Breast epithelium (tissue), 4 donors: ENCODE data around the gene NANOGP8. TPM values are rescaled to one million over a fixed set of nuclear protein-coding genes. Genes with fewer than 3 reads are reported as not detected.

Experiments used
- DNase-seq, 2 donors: peaks; one replicate each; pipeline ENCODE4 v3.0.0-alpha.2; 2019; ENCODE audit warnings: low spot score in 2 of 2
- H3K27ac ChIP-seq, 2 donors: fragments of 200-600 bp; sonication (generic) in 1 of 2; one replicate each; pipeline ENCODE4 v1.5.1; 2016 to 2019; ENCODE audit warnings: mild to moderate bottlenecking in 1 of 2
- H3K27me3 ChIP-seq, 2 donors: fragments of 200-600 bp; sonication (generic) in 1 of 2; one replicate each; pipeline versions ENCODE4 v1.5.1 to v1.6.0; 2017 to 2019; ENCODE audit warnings: control low read depth in 1 of 2, mild to moderate bottlenecking in 1 of 2
- H3K36me3 ChIP-seq: fragments of 200-600 bp; one replicate; pipeline ENCODE4 v1.5.1; 2019
- H3K4me1 ChIP-seq, 2 donors: fragments of 200-600 bp; sonication (generic); one replicate each; pipeline ENCODE4 v1.5.1; 2016 to 2019; ENCODE audit warnings: control low read depth in 1 of 2
- H3K4me3 ChIP-seq, 3 donors: fragments of 200-600 bp; sonication (generic); 1 replicate in 2 of 3; 2 replicates in 1 of 3; pipeline ENCODE4 v1.5.1; 2016 to 2019; ENCODE audit warnings: mild to moderate bottlenecking in 3 of 3, moderate library complexity in 2 of 3
- H3K9me3 ChIP-seq, 2 donors: fragments of 200-600 bp; sonication (generic) in 1 of 2; one replicate each; pipeline ENCODE4 v1.5.1; 2016 to 2019; ENCODE audit warnings: control low read depth in 1 of 2
- CTCF ChIP-seq, 3 donors: fragments of 450-650 bp; IDR thresholded peaks; one replicate each; pipeline ENCODE4 v1.5.1; 2016 to 2017; ENCODE audit warnings: antibody characterized with exemption in 3 of 3, mild to moderate bottlenecking in 3 of 3, moderate library complexity in 3 of 3
- POLR2A ChIP-seq: fragments of 450-650 bp; IDR thresholded peaks from one replicate; pipeline ENCODE4 v1.6.1; 2016; ENCODE audit warnings: antibody characterized with exemption, mild to moderate bottlenecking, moderate library complexity
- POLR2AphosphoS5 ChIP-seq, 3 donors: sonication (generic); formaldehyde crosslinking; IDR thresholded peaks; one replicate each; pipeline ENCODE4 v1.6.1; 2017; ENCODE audit warnings: antibody characterized with exemption in 3 of 3
- intact Hi-C: fragments of 100-400 bp; cut with DNase I; formaldehyde crosslinking; loops from one replicate; pipeline ENCODE4 v1.15.1; 2023; ENCODE audit warnings: low total_unique reads
- total RNA-seq, 3 donors: library from RNA; depleted of rRNA; stranded (reverse); fragments of >200 nt; gene quantifications; one replicate each; pipeline ENCODE4 v1.1.0, GENCODE V29; 2016

Gene NANOGP8
- total RNA-seq, 3 donors from 2014 or later: 1.1 to 1.3 (median 1.3) TPM

GRCh38 chr15:35098737-35099136 is 13.6 kb upstream of the NANOGP8 start:
- intact Hi-C loops: no loop called here
- no peak for DNase-seq
- Histone ChIP-seq H3K27me3 (no peaks in the 10 kb centered on the region), H3K9me3 (no peaks in the 10 kb centered on the region), H3K4me1 (no peaks in the 10 kb centered on the region), H3K4me3 (no peak overlapping the region), H3K36me3 (no peaks in the 10 kb centered on the region), H3K27ac (no peak overlapping the region)
- no peak for TF ChIP-seq POLR2A
- no peak for TF ChIP-seq CTCF (IDR thresholded peaks at IDR 0.05)
- TF ChIP-seq POLR2AphosphoS5 (IDR thresholded peaks at IDR 0.05): no peak

- intact Hi-C loops: no loop called here
- Histone ChIP-seq H3K27me3 (no peaks in the 10 kb centered on the region), H3K27ac (no peak overlapping the region), H3K4me3 (no peak overlapping the region), H3K4me1 (no peaks in the 10 kb centered on the region), H3K36me3 (no peaks in the 10 kb centered on the region), H3K9me3 (no peaks in the 10 kb centered on the region)
- TF ChIP-seq POLR2A: no peak
- no peak for TF ChIP-seq POLR2AphosphoS5 (IDR thresholded peaks at IDR 0.05)
- TF ChIP-seq CTCF (IDR thresholded peaks at IDR 0.05): no peak
- no peak for DNase-seq
Measured at GRCh38 chr15:35095941-35096340, 10.8 kb upstream of the NANOGP8 start.

- Histone ChIP-seq H3K9me3 (no peaks in the 10 kb centered on the region), H3K4me1 (no peaks in the 10 kb centered on the region), H3K27me3 (no peaks in the 10 kb centered on the region), H3K4me3 (no peak overlapping the region), H3K36me3 (no peaks in the 10 kb centered on the region), H3K27ac (no peak overlapping the region)
- intact Hi-C loops: no loop called here
- DNase-seq: no peak
- TF ChIP-seq POLR2AphosphoS5 (IDR thresholded peaks at IDR 0.05) (no peak), POLR2A (no peak), CTCF (IDR thresholded peaks at IDR 0.05) (no peak)
Measured at GRCh38 chr15:35092846-35093245, 7.8 kb upstream of the NANOGP8 start.

GRCh38 chr15:35092311-35092710 is 7.2 kb upstream of the NANOGP8 start:
- intact Hi-C loops: no loop called here

More at GRCh38 chr15:35092311-35092710, 7.2 kb upstream of the NANOGP8 start:
- Histone ChIP-seq H3K9me3 (no peaks in the 10 kb centered on the region), H3K27ac (no peak overlapping the region), H3K4me1 (no peaks in the 10 kb centered on the region), H3K27me3 (no peaks in the 10 kb centered on the region), H3K4me3 (no peak overlapping the region), H3K36me3 (no peaks in the 10 kb centered on the region)
- no peak for DNase-seq
- TF ChIP-seq CTCF (IDR thresholded peaks at IDR 0.05) (no peak), POLR2AphosphoS5 (IDR thresholded peaks at IDR 0.05) (no peak), POLR2A (no peak)
